ENCODE results near the gene UTS2B.
"Not testable (repeated sequence)": the region's sequence is repeated elsewhere in the genome, so short reads cannot be mapped to it uniquely, and the experiment has no call there.

The UTS2B gene

GRCh38 chr3:191275751-191276150 is 54.6 kb downstream of the UTS2B start:
- Histone ChIP-seq H3K9ac (ENCODE audit: low read depth, low read length, poor library complexity, severe bottlenecking) (no peak overlapping the region), H3K36me3 (ENCODE audit: insufficient read depth, low read length) (no peaks in the 10 kb centered on the region), H3K4me2 (ENCODE audit: low read depth, low read length, poor library complexity, severe bottlenecking) (no peak overlapping the region), H3K27me3 (ENCODE audit: insufficient read depth, low read length, poor library complexity, severe bottlenecking) (no peaks in the 10 kb centered on the region), H3K9me3 (ENCODE audit: insufficient read depth, low read depth, low read length) (no peaks in the 10 kb centered on the region), H3K9me2 (replicated peaks; ENCODE audit: low read depth, low read length) (no peaks in the 10 kb centered on the region), H3F3A (ENCODE audit: low read depth) (no peaks in the 10 kb centered on the region), H2AFZ (ENCODE audit: low read length) (no peak overlapping the region), H3K4me3 (ENCODE audit: low read length, poor library complexity, severe bottlenecking) (no peak overlapping the region), H4K20me1 (ENCODE audit: insufficient read depth, low read length, poor library complexity, severe bottlenecking) (no peaks in the 10 kb centered on the region), H3K4me1 (ENCODE audit: insufficient read depth, low read length, poor library complexity, severe bottlenecking) (no peaks in the 10 kb centered on the region), H3K79me2 (ENCODE audit: insufficient read depth, low read length) (no peaks in the 10 kb centered on the region)
- no peak for TF ChIP-seq EZH2phosphoT487 (IDR thresholded peaks at IDR 0.05; ENCODE audit: borderline replicate concordance)
- TF ChIP-seq, protein P1, sequence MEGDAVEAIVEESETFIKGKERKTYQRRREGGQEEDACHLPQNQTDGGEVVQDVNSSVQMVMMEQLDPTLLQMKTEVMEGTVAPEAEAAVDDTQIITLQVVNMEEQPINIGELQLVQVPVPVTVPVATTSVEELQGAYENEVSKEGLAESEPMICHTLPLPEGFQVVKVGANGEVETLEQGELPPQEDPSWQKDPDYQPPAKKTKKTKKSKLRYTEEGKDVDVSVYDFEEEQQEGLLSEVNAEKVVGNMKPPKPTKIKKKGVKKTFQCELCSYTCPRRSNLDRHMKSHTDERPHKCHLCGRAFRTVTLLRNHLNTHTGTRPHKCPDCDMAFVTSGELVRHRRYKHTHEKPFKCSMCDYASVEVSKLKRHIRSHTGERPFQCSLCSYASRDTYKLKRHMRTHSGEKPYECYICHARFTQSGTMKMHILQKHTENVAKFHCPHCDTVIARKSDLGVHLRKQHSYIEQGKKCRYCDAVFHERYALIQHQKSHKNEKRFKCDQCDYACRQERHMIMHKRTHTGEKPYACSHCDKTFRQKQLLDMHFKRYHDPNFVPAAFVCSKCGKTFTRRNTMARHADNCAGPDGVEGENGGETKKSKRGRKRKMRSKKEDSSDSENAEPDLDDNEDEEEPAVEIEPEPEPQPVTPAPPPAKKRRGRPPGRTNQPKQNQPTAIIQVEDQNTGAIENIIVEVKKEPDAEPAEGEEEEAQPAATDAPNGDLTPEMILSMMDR (conservative IDR thresholded peaks at IDR 0.05; ENCODE audit: low read length), result no peak

GRCh38 chr3:191275244-191275643 is 55.1 kb downstream of the UTS2B start:
- H3K79me2 ChIP-seq (ENCODE audit: insufficient read depth, low read length); H3F3A ChIP-seq (ENCODE audit: low read depth); H3K4me2 ChIP-seq (ENCODE audit: low read depth, low read length, poor library complexity, severe bottlenecking); H3K27me3 ChIP-seq (ENCODE audit: insufficient read depth, low read length, poor library complexity, severe bottlenecking); H2AFZ ChIP-seq (ENCODE audit: low read length); H3K9ac ChIP-seq (ENCODE audit: low read depth, low read length, poor library complexity, severe bottlenecking); H4K20me1 ChIP-seq (ENCODE audit: insufficient read depth, low read length, poor library complexity, severe bottlenecking); H3K9me2 ChIP-seq (replicated peaks; ENCODE audit: low read depth, low read length); H3K4me3 ChIP-seq (ENCODE audit: low read length, poor library complexity, severe bottlenecking); H3K36me3 ChIP-seq (ENCODE audit: insufficient read depth, low read length); H3K9me3 ChIP-seq (ENCODE audit: insufficient read depth, low read depth, low read length); H3K4me1 ChIP-seq (ENCODE audit: insufficient read depth, low read length, poor library complexity, severe bottlenecking): not testable (repeated sequence)

DNA sequence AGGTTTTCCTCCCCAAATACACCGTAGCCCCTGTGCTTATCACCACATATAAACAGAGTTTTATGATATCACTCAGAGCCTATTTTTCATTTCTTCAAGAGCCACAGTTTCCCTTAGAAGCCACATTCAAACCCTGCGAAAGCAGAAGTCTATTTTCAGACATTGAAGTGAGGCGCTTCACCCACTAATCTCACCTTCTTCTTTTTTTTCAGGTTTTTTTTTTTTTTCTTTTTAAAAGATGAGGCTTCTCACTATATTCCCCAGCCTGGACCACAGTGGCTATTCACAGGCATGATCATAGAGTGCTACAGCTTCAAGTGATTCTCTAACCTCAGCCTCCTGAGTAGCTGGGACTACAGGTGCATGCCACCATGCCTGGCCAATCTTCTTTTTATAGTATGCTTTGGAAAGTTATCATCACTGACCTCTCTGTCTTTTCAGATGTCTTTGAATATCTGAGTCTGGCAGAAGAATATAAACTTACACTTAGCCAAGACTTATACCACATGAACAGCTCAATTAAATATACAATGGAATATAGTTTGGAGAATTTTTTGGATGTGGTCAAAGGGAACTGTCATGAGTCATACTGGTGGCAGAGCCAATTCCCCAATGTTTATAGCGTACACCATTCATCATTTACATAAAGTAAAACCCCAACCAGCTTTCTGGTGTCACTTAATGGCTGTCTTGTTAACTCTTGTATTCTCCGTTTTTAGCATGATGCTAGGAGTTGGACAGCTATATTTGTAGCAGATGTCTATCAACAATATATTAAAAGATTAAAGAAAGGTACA is 60.8 kb downstream of the UTS2B start:
- no peaks in the 10 kb centered on the region for H3K36me3 ChIP-seq (ENCODE audit: insufficient read depth, low read length)
- no peak overlapping the region for H3K9ac ChIP-seq (ENCODE audit: low read depth, low read length, poor library complexity, severe bottlenecking)
- no peaks in the 10 kb centered on the region for H3F3A ChIP-seq (ENCODE audit: low read depth)
- H3K79me2 ChIP-seq (ENCODE audit: insufficient read depth, low read length), result no peaks in the 10 kb centered on the region
- H3K9me2 ChIP-seq (replicated peaks; ENCODE audit: low read depth, low read length), result no peaks in the 10 kb centered on the region
- H3K4me2 ChIP-seq (ENCODE audit: low read depth, low read length, poor library complexity, severe bottlenecking), result no peak overlapping the region
- no peak for TF ChIP-seq EZH2phosphoT487 (IDR thresholded peaks at IDR 0.05; ENCODE audit: borderline replicate concordance)
- TF ChIP-seq, protein P1 (conservative IDR thresholded peaks at IDR 0.05; ENCODE audit: low read length), result no peak
- H3K27me3 ChIP-seq (ENCODE audit: insufficient read depth, low read length, poor library complexity, severe bottlenecking), result no peaks in the 10 kb centered on the region
- no peak overlapping the region for H3K4me3 ChIP-seq (ENCODE audit: low read length, poor library complexity, severe bottlenecking)
- H4K20me1 ChIP-seq (ENCODE audit: insufficient read depth, low read length, poor library complexity, severe bottlenecking), result no peaks in the 10 kb centered on the region
- no peak overlapping the region for H2AFZ ChIP-seq (ENCODE audit: low read length)
- H3K4me1 ChIP-seq (ENCODE audit: insufficient read depth, low read length, poor library complexity, severe bottlenecking), result no peaks in the 10 kb centered on the region
- H3K9me3 ChIP-seq (ENCODE audit: insufficient read depth, low read depth, low read length), result no peaks in the 10 kb centered on the region

DNA sequence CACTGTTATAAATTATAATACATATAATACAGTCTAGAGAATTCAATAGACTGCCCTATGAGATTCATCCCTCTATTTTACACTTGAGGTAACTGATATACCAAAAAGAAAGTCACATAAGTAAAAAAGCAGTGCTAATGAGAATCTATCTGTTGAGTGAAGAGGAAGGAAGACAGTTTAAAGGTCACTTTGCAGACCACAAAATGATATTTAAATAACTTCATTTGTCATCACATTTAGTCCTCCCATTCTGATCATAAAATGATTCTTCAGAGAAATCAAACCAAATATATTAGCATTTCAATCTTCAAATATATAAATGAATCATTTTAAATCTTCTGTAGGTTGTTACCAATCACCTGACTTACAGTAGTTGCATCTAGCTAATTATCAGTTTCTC is 61.6 kb downstream of the UTS2B start:
- H3K9ac ChIP-seq (ENCODE audit: low read depth, low read length, poor library complexity, severe bottlenecking), result no peak overlapping the region

More for the DNA sequence above, 61.6 kb downstream of the UTS2B start:
- Histone ChIP-seq H3K27me3 (ENCODE audit: insufficient read depth, low read length, poor library complexity, severe bottlenecking) (no peaks in the 10 kb centered on the region), H3K9me2 (replicated peaks; ENCODE audit: low read depth, low read length) (no peaks in the 10 kb centered on the region), H3K4me2 (ENCODE audit: low read depth, low read length, poor library complexity, severe bottlenecking) (no peak overlapping the region), H3K4me3 (ENCODE audit: low read length, poor library complexity, severe bottlenecking) (no peak overlapping the region), H3K4me1 (ENCODE audit: insufficient read depth, low read length, poor library complexity, severe bottlenecking) (no peaks in the 10 kb centered on the region), H3K9me3 (ENCODE audit: insufficient read depth, low read depth, low read length) (no peaks in the 10 kb centered on the region), H3F3A (ENCODE audit: low read depth) (no peaks in the 10 kb centered on the region), H3K36me3 (ENCODE audit: insufficient read depth, low read length) (no peaks in the 10 kb centered on the region), H2AFZ (ENCODE audit: low read length) (no peak overlapping the region), H3K79me2 (ENCODE audit: insufficient read depth, low read length) (no peaks in the 10 kb centered on the region), H4K20me1 (ENCODE audit: insufficient read depth, low read length, poor library complexity, severe bottlenecking) (no peaks in the 10 kb centered on the region)
- TF ChIP-seq, protein P1 (conservative IDR thresholded peaks at IDR 0.05; ENCODE audit: low read length), result no peak
- no peak for TF ChIP-seq EZH2phosphoT487 (IDR thresholded peaks at IDR 0.05; ENCODE audit: borderline replicate concordance)

All from Loucy (cell line).